Measurements from ENCODE around the gene SAMM50. TPM values are rescaled to one million over a fixed set of nuclear protein-coding genes. Genes with fewer than 3 reads are reported as not detected.
A peak's percentile ranks its signal among the peaks of the same experiment; 100 is the strongest.

The SAMM50 gene
- 47.6 and 51.0 TPM in 2 replicates for total RNA-seq (2012; rRNA removed)

DNA sequence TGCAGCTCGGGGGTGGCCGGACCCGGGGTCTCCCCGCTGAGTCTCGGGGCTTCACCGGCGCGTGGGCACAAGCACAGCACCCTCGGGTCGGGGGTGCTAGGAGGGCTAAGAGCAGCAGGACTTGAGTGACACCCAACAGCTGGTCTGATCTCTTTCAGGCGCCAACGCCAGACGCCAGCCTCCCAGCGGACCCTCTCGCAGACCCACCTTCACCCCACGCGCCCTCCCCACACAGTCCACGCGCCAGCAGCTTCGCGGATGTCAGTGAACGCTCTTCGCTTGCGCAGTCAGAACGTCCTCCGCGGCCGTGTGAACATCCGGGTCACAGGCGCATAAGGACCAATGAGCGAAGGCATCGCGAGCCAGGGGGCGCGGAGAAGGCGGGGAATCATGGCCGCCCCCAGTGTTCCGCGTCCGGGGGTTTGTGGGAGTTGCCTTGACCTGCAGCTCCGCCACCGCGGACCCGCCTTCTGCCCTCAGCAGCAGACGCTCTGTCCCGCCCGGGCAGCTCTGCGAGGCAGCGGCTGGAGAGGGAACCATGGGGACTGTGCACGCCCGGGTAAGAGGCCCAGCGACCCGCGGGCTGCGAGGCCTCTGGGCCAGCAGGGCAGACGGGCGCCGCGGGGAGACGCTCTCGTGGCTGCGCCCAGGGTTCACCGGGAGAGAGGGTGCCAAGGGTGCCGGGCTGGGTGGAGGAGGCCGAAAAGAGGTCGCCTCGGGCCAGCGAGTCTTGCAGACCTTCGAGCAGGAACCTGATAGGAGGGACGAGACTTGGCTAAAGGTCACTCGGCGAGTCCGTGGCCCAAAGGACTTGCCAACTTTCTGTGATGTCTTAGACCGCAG is at the start of gene SAMM50:
Gene SAMM50, plus strand, starts transcription at position 403 of the 843 bp plus-strand sequence. Its CDS starts 136 bp downstream, at position 539.
- Histone ChIP-seq H3K9ac (ENCODE audit: low read depth, low read length) (peak within 1 kb of the TSS; percentile 94), H3K27me3 (ENCODE audit: control insufficient read depth, insufficient read depth, low read length) (no peaks in the 10 kb centered on the region), H3K36me3 (ENCODE audit: insufficient read depth, low read length) (no peaks in the 10 kb centered on the region), H3K4me1 (ENCODE audit: control insufficient read depth, insufficient read depth, low read length) (peaks cover 21% of the 10 kb centered on the region), H3K4me2 (ENCODE audit: low read length) (peak within 1 kb of the TSS; percentile 95), H3K9me3 (replicated peaks; ENCODE audit: low read length) (no peaks in the 10 kb centered on the region), H3K4me3 (ENCODE audit: low read length) (peak within 1 kb of the TSS; percentile 97)

DNA sequence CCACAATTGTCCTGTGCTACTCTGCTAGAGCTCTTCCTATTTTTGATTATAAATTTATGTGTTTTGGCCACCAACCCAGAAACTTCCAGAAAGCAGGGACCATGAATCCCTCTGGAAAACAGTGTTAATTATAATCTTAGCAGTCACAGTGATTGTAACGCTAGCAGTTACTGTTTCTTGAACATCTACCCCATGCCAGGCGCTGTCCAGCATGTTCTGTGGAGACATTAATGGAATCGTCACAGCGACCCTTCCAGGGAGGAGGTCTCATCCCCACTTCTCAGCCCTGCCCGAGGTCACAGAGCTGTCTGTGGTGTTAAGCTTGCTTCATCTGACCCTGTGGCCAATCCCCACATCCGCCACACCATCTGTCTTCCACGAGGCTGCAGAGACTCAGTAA is 49.6 kb upstream of the SAMM50 start:
- H3K9ac ChIP-seq (ENCODE audit: low read depth, low read length): no peak overlapping the region
- H3K9me3 ChIP-seq (replicated peaks; ENCODE audit: low read length): no peaks in the 10 kb centered on the region
- H3K36me3 ChIP-seq (ENCODE audit: insufficient read depth, low read length): no peaks in the 10 kb centered on the region
- H3K4me1 ChIP-seq (ENCODE audit: control insufficient read depth, insufficient read depth, low read length): peaks cover 19% of the 10 kb centered on the region
- H3K27me3 ChIP-seq (ENCODE audit: control insufficient read depth, insufficient read depth, low read length): peaks cover 14% of the 10 kb centered on the region
- H3K4me2 ChIP-seq (ENCODE audit: low read length): no peak overlapping the region
- no peak overlapping the region for H3K4me3 ChIP-seq (ENCODE audit: low read length)

DNA sequence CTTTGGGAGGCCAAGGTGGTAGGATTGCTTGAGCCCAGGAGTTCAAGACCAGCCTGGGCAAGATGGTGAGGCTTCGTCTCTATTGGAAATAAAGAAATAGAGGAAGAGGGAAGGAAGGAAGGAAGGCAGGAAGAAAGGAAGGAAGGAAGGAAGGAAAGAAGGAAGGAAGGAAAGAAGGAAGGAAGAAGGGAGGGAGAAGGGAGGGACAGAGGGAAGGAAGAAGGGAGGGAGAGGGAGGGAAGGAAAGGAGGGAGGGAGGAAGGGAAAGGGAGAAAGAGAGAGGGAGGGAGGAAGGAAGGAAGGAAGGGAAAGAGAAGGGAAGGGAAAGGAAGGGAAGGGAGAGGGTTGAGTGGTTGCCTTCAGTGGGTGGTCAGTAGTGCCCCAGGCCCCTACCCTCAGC is 45.5 kb upstream of the SAMM50 start:
- no peak overlapping the region for H3K4me3 ChIP-seq (ENCODE audit: low read length)

DNA sequence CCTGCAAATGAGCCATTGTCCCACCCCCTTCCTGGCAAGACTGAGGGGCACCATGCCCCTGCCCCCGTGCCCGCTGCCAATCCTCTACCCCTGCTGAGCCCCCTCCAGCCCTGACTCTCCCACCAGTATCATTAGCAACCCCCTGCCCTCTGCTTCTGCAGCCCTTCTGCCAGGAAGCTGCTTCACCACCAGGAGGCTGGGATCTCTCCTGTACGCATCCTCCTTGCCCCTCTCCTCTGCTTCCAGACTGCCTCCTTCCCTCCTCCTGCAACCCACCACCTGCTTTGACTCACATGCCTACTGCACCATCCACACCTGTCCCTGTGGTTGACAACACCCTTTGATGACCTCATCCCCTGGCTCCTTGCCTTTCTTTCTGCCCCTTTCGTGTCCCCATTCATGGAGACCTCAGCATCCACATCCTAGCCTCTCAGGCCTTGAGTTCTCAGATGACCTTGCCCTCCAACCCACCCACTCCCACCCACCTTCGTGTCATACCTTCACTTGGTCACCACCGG is 45.0 kb upstream of the SAMM50 start:
- Histone ChIP-seq H3K36me3 (ENCODE audit: insufficient read depth, low read length) (no peaks in the 10 kb centered on the region), H3K4me2 (ENCODE audit: low read length) (no peak overlapping the region), H3K9me3 (replicated peaks; ENCODE audit: low read length) (no peaks in the 10 kb centered on the region), H3K4me3 (ENCODE audit: low read length) (no peak overlapping the region), H3K9ac (ENCODE audit: low read depth, low read length) (no peak overlapping the region), H3K4me1 (ENCODE audit: control insufficient read depth, insufficient read depth, low read length) (no peaks in the 10 kb centered on the region), H3K27me3 (ENCODE audit: control insufficient read depth, insufficient read depth, low read length) (peaks cover 35% of the 10 kb centered on the region)

More for the DNA sequence above, 45.5 kb upstream of the SAMM50 start:
- no peaks in the 10 kb centered on the region for H3K9me3 ChIP-seq (replicated peaks; ENCODE audit: low read length)
- H3K9ac ChIP-seq (ENCODE audit: low read depth, low read length): no peak overlapping the region
- no peak overlapping the region for H3K4me2 ChIP-seq (ENCODE audit: low read length)
- no peaks in the 10 kb centered on the region for H3K4me1 ChIP-seq (ENCODE audit: control insufficient read depth, insufficient read depth, low read length)
- H3K27me3 ChIP-seq (ENCODE audit: control insufficient read depth, insufficient read depth, low read length): peaks cover 33% of the 10 kb centered on the region
- no peaks in the 10 kb centered on the region for H3K36me3 ChIP-seq (ENCODE audit: insufficient read depth, low read length)

DNA sequence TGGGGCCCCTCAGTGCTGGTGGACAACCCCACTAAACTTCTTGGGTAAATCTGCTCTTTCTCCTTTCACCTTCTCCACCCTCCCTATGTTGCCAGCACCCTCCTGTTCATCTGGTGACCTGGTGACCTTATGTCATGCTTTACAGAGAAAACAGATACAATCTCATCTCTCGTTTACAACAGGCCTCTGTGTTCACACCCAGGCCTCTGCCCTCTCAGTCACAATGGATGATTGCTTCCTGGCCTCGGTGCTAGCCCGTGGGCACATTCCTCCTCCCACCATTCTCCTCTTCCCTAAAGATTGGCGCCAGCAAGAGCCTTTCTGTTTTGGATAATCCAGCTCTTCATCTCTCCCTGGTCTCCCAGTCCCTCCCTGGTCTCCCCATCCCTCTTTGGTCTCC is 43.9 kb upstream of the SAMM50 start:
- H3K27me3 ChIP-seq (ENCODE audit: control insufficient read depth, insufficient read depth, low read length): peaks cover 32% of the 10 kb centered on the region
- H3K9ac ChIP-seq (ENCODE audit: low read depth, low read length): no peak overlapping the region
- no peak overlapping the region for H3K4me3 ChIP-seq (ENCODE audit: low read length)
- H3K9me3 ChIP-seq (replicated peaks; ENCODE audit: low read length): no peaks in the 10 kb centered on the region
- H3K36me3 ChIP-seq (ENCODE audit: insufficient read depth, low read length): no peaks in the 10 kb centered on the region
- H3K4me1 ChIP-seq (ENCODE audit: control insufficient read depth, insufficient read depth, low read length): peaks cover 6% of the 10 kb centered on the region
- no peak overlapping the region for H3K4me2 ChIP-seq (ENCODE audit: low read length)

DNA sequence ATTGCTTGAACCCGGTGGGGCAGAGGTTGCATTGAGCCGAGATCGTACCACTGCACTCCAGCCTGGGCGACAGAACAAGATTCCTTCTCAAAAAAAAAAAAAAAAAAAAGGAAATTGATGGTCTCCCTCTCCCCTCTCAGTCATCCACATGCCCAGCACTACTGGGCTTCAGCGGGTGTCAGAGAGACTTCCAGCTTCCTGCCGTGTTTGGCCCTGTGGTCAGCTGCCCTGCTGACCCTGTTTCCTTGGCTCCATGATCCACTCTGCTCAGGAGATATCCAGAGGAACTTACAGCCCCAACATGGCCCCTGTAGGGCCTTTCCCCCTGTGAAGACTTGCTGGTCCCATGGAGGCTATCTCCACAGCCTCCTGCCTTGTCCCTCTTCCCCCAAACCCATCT is 37.7 kb upstream of the SAMM50 start:
- H3K36me3 ChIP-seq (ENCODE audit: insufficient read depth, low read length): no peaks in the 10 kb centered on the region
- H3K4me3 ChIP-seq (ENCODE audit: low read length): no peak overlapping the region
- no peak overlapping the region for H3K9ac ChIP-seq (ENCODE audit: low read depth, low read length)
- H3K4me1 ChIP-seq (ENCODE audit: control insufficient read depth, insufficient read depth, low read length): peaks cover 41% of the 10 kb centered on the region
- no peak overlapping the region for H3K4me2 ChIP-seq (ENCODE audit: low read length)
- H3K9me3 ChIP-seq (replicated peaks; ENCODE audit: low read length): no peaks in the 10 kb centered on the region
- H3K27me3 ChIP-seq (ENCODE audit: control insufficient read depth, insufficient read depth, low read length): peaks cover 9% of the 10 kb centered on the region

DNA sequence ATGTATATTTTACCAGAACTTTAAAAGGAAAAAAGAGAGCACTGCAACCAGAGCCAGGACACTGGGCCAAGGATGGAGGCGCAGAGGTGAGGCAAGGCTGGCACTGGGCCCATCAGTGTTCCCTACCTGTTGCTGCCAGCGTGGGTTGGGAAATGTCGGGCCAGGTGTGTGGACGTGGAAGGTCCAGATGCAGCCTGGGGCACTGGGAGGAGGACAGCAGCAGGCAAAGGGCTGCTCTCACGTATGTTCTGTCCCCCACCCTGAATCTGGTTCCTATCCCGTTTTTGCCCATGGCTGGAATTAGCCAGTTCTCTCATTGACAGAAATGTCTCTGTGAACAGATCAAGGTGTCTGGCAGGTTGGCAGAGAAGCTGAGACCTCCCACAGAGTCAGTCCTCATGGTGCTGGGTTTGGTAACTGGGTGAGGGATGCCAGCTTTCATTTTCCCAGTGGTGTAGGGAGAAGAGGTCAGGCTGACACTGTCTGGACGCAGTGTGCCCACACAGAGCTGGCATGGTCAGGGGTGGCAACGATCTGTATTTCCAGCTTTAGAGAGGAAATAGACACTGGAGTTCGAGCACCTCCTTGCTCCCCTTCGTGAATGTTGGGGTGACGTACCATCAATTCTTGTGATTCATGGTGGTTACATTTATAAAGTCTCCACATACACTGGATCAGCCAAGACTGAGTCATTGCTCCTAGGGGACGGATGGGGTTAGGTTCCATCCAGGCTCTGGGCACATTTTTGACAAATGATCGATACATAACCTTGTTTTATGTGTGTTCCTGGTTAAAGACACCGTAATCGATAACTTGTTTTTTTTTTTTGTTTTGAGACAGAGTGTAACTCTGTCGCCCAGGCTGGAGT is 35.9 kb upstream of the SAMM50 start:
- Histone ChIP-seq H3K9me3 (replicated peaks; ENCODE audit: low read length) (no peaks in the 10 kb centered on the region), H3K9ac (ENCODE audit: low read depth, low read length) (no peak overlapping the region), H3K4me1 (ENCODE audit: control insufficient read depth, insufficient read depth, low read length) (peaks cover 49% of the 10 kb centered on the region), H3K4me3 (ENCODE audit: low read length) (no peak overlapping the region), H3K4me2 (ENCODE audit: low read length) (peak overlapping the region; percentile 62), H3K27me3 (ENCODE audit: control insufficient read depth, insufficient read depth, low read length) (peaks cover 5% of the 10 kb centered on the region), H3K36me3 (ENCODE audit: insufficient read depth, low read length) (no peaks in the 10 kb centered on the region)

DNA sequence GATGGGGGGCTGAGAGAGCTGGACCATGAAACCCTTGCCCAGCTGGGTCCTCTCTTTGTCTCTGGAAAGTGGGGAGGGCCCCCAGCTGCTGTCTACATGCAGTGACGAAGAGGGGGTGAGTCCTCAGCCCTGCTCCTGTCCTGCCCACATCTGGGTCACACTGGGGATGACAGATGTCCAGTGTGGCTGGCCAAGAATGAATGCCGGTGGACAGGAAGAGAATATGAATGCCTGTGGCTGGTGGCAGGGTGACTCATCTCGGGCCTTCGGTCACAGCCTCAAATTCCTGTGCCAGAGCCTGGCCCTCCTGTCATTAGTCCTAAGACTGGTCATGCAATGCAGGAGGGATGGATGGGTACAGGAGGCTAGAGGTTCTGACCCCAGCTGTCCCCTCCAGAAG is 33.9 kb upstream of the SAMM50 start:
- Histone ChIP-seq H3K4me2 (ENCODE audit: low read length) (peak overlapping the region; percentile 70), H3K9ac (ENCODE audit: low read depth, low read length) (peak overlapping the region; percentile 34), H3K4me1 (ENCODE audit: control insufficient read depth, insufficient read depth, low read length) (peaks cover 56% of the 10 kb centered on the region), H3K9me3 (replicated peaks; ENCODE audit: low read length) (no peaks in the 10 kb centered on the region), H3K27me3 (ENCODE audit: control insufficient read depth, insufficient read depth, low read length) (no peaks in the 10 kb centered on the region), H3K4me3 (ENCODE audit: low read length) (peak overlapping the region; percentile 51), H3K36me3 (ENCODE audit: insufficient read depth, low read length) (no peaks in the 10 kb centered on the region)

DNA sequence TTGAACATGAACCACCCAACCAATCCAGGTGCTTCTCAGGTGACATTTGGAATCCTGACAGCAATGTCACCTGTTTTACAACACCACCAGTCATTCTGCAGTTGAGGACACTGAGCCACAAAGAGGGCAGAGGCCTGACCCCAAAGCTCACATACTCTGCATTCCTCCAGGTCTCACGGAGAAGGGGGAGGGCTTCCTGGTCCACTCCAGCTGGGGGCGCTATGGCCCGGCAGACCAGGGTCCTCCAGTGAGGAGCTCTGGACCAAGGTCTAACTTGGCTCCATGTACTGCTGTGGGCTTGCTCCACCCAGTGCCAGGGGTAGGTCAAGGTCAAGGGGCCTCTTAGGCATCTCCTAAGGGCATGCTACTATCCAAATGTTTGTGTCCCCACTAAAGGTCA is 33.1 kb upstream of the SAMM50 start:
- Histone ChIP-seq H3K27me3 (ENCODE audit: control insufficient read depth, insufficient read depth, low read length) (no peaks in the 10 kb centered on the region), H3K9ac (ENCODE audit: low read depth, low read length) (peak overlapping the region; percentile 34), H3K4me3 (ENCODE audit: low read length) (no peak overlapping the region), H3K4me2 (ENCODE audit: low read length) (peak overlapping the region; percentile 70), H3K9me3 (replicated peaks; ENCODE audit: low read length) (no peaks in the 10 kb centered on the region), H3K36me3 (ENCODE audit: insufficient read depth, low read length) (no peaks in the 10 kb centered on the region), H3K4me1 (ENCODE audit: control insufficient read depth, insufficient read depth, low read length) (peaks cover 56% of the 10 kb centered on the region)

DNA sequence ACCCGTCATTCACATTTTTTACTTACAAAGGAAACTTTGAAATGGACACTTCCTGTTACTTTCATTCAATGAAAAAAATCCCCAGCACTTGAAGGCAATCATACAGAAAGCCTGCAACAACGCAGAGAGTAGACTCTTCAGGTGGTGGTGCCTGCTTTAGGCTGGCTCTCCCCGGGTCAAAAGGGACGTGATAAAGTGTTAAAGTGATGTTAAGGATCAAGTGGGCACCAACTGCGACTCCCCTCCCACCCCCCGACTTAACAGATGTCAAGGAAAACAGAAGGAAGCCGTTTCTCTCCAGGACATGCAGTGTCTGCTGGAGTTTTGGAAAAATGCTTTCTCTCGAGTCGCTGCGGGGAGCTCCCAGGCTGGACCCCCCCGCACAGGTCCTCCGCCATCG is 32.1 kb upstream of the SAMM50 start:
- peaks cover 51% of the 10 kb centered on the region for H3K4me1 ChIP-seq (ENCODE audit: control insufficient read depth, insufficient read depth, low read length)
- H3K4me3 ChIP-seq (ENCODE audit: low read length): peak overlapping the region; percentile 65
- H3K27me3 ChIP-seq (ENCODE audit: control insufficient read depth, insufficient read depth, low read length): no peaks in the 10 kb centered on the region
- H3K9me3 ChIP-seq (replicated peaks; ENCODE audit: low read length): no peaks in the 10 kb centered on the region
- H3K36me3 ChIP-seq (ENCODE audit: insufficient read depth, low read length): peaks cover 4% of the 10 kb centered on the region
- peak overlapping the region; percentile 85 for H3K4me2 ChIP-seq (ENCODE audit: low read length)
- H3K9ac ChIP-seq (ENCODE audit: low read depth, low read length): peak overlapping the region; percentile 69

All from skeletal muscle satellite cell (primary cell).